H1 (cell line): Measurements from ENCODE around the gene MAML3. TPM values are rescaled to one million over a fixed set of nuclear protein-coding genes. Genes with fewer than 3 reads are reported as not detected.

ENCODE experiments used
- CTCF ChIA-PET: fragments of 300-600 bp; sonication (Branson Sonifier 250); formaldehyde crosslinking; loops from one replicate; lab custom pipeline; 2021; ENCODE audit not compliant: partially characterized antibody; lab: Charles Lee
- POLR2A ChIA-PET: fragments of 300-600 bp; sonication (Branson Sonifier 250); formaldehyde crosslinking; loops from one replicate; lab custom pipeline; 2021; ENCODE audit warnings: inconsistent platforms; ENCODE audit not compliant: partially characterized antibody; lab: Charles Lee
- DNase-seq, 2 experiments: peaks; one replicate each; pipeline versions ENCODE4 v3.0.0 to v3.0.0-alpha.2; 2010 to 2022; ENCODE audit warnings: low spot score in 2 of 2, low read depth in 1 of 2, mixed read lengths in 1 of 2
- FAIRE-seq: peaks from 2 replicates; lab custom pipeline; 2011; peaks lifted over from hg19 to GRCh38; lab: Jason Lieb, UNC
- H2AFZ ChIP-seq: 2 replicates; pipeline ENCODE4 v1.8.1; 2012; ENCODE audit warnings: low read length, inconsistent platforms
- H2AK5ac ChIP-seq: 2 replicates; pipeline ENCODE4 v1.6.1; 2013; ENCODE audit warnings: low read depth, low read length
- H2BK120ac ChIP-seq: replicated peaks from 2 replicates; pipeline ENCODE3; 2013; ENCODE audit warnings: low read depth, low read length, inconsistent platforms
- H2BK12ac ChIP-seq: 2 replicates; pipeline ENCODE4 v1.6.1; 2013; ENCODE audit warnings: low read depth, low read length
- H2BK15ac ChIP-seq: 2 replicates; pipeline ENCODE4 v1.6.1; 2013; ENCODE audit warnings: low read length
- H2BK20ac ChIP-seq: 2 replicates; pipeline ENCODE4 v1.6.1; 2013; ENCODE audit warnings: low read length
- H2BK5ac ChIP-seq: 2 replicates; pipeline ENCODE4 v1.6.1; 2013; ENCODE audit warnings: low read depth, low read length
- H3K14ac ChIP-seq: 2 replicates; pipeline ENCODE4 v1.6.1; 2013; ENCODE audit warnings: inconsistent platforms; ENCODE audit not compliant: insufficient read length
- H3K18ac ChIP-seq: 2 replicates; pipeline ENCODE4 v1.6.1; 2013; ENCODE audit warnings: low read length; ENCODE audit errors: extremely low read depth
- H3K23ac ChIP-seq: 2 replicates; pipeline ENCODE4 v1.6.1; 2013; ENCODE audit warnings: inconsistent platforms; ENCODE audit not compliant: insufficient read length
- H3K23me2 ChIP-seq: 2 replicates; pipeline ENCODE4 v1.6.1; 2013; ENCODE audit warnings: low read depth, low read length
- H3K27ac ChIP-seq: 2 replicates; pipeline ENCODE4 v1.6.1; 2011; ENCODE audit warnings: low read depth, low read length, inconsistent platforms
- H3K27me3 ChIP-seq, 4 experiments: replicated peaks in 1 of 4; 1 replicate in 1 of 4; 2 replicates in 3 of 4; pipeline versions ENCODE4 v1.6.1 to v1.8.1; 2011 to 2013; ENCODE audit warnings: low read length in 3 of 4, mild to moderate bottlenecking in 3 of 4, inconsistent platforms in 2 of 4, mixed read lengths in 2 of 4, moderate library complexity in 1 of 4; ENCODE audit not compliant: control insufficient read depth in 3 of 4, insufficient read depth in 3 of 4; ENCODE audit errors: extremely low read depth in 1 of 4
- H3K36me3 ChIP-seq, 4 experiments: 2 replicates each; pipeline versions ENCODE4 v1.6.1 to v1.8.1; 2011 to 2013; ENCODE audit warnings: mild to moderate bottlenecking in 4 of 4, low read length in 3 of 4, moderate library complexity in 2 of 4, control low read depth in 1 of 4, inconsistent platforms in 1 of 4; ENCODE audit not compliant: insufficient read depth in 4 of 4, control insufficient read depth in 2 of 4
- H3K4ac ChIP-seq: replicated peaks from 2 replicates; pipeline ENCODE3; 2013; ENCODE audit warnings: low read length, low read depth, mixed read lengths, inconsistent platforms; ENCODE audit not compliant: insufficient read length
- H3K4me1 ChIP-seq, 4 experiments: replicated peaks in 1 of 4; 1 replicate in 1 of 4; 2 replicates in 3 of 4; pipeline versions ENCODE4 v1.6.1 to v1.8.1; 2011 to 2013; ENCODE audit warnings: low read length in 3 of 4, inconsistent platforms in 2 of 4, mixed read lengths in 1 of 4; ENCODE audit not compliant: insufficient read depth in 4 of 4, control insufficient read depth in 3 of 4
- H3K4me2 ChIP-seq, 2 experiments: 2 replicates each; pipeline versions ENCODE4 v1.6.1 to v1.8.1; 2011 to 2013; ENCODE audit warnings: low read depth in 2 of 2, low read length in 2 of 2, control low read depth in 1 of 2, inconsistent platforms in 1 of 2, mild to moderate bottlenecking in 1 of 2; ENCODE audit not compliant: insufficient read depth in 1 of 2
- H3K4me3 ChIP-seq, 4 experiments: fragments of 200-600, 300-600 bp in 1 of 4; sonication (generic), shearing (Covaris generic), sonication (Bioruptor Twin) in 1 of 4; 2 replicates each; pipeline versions ENCODE4 v1.5.1 to v1.8.1; 2011 to 2016; ENCODE audit warnings: low read length in 4 of 4, low read depth in 3 of 4, control low read depth in 2 of 4, inconsistent platforms in 2 of 4, mild to moderate bottlenecking in 2 of 4, mixed read lengths in 1 of 4, moderate library complexity in 1 of 4; ENCODE audit not compliant: insufficient read depth in 2 of 4; ENCODE audit errors: extremely low read depth in 1 of 4
- H3K56ac ChIP-seq: replicated peaks from 2 replicates; pipeline ENCODE3; 2013; ENCODE audit warnings: low read depth, mild to moderate bottlenecking, mixed read lengths, low read length, inconsistent platforms; ENCODE audit not compliant: insufficient read length
- H3K79me1 ChIP-seq: 2 replicates; pipeline ENCODE4 v1.6.1; 2013; ENCODE audit warnings: low read depth, low read length, control low read depth
- H3K79me2 ChIP-seq, 2 experiments: 2 replicates each; pipeline versions ENCODE4 v1.6.1 to v1.8.1; 2012 to 2013; ENCODE audit warnings: low read length in 2 of 2, mild to moderate bottlenecking in 2 of 2, inconsistent platforms in 1 of 2; ENCODE audit not compliant: insufficient read depth in 2 of 2, control insufficient read depth in 1 of 2
- H3K9ac ChIP-seq, 4 experiments: replicated peaks in 1 of 4; 1 replicate in 1 of 4; 2 replicates in 3 of 4; pipeline versions ENCODE4 v1.6.1 to v1.8.1; 2011 to 2013; ENCODE audit warnings: low read depth in 3 of 4, low read length in 3 of 4, control low read depth in 2 of 4, mild to moderate bottlenecking in 2 of 4, moderate library complexity in 2 of 4, inconsistent platforms in 1 of 4; ENCODE audit errors: extremely low read depth in 1 of 4
- H3K9me3 ChIP-seq, 2 experiments: 2 replicates each; pipeline versions ENCODE4 v1.6.1 to v1.8.1; 2012 to 2013; ENCODE audit warnings: mild to moderate bottlenecking in 2 of 2, moderate library complexity in 2 of 2, control low read depth in 1 of 2, inconsistent platforms in 1 of 2, low read depth in 1 of 2, low read length in 1 of 2, mixed read lengths in 1 of 2; ENCODE audit not compliant: insufficient read depth in 2 of 2
- H4K20me1 ChIP-seq, 2 experiments: replicated peaks in 1 of 2; 2 replicates each; pipeline versions ENCODE3 to v1.8.1; 2011 to 2013; ENCODE audit warnings: inconsistent platforms in 2 of 2, low read length in 2 of 2, mild to moderate bottlenecking in 1 of 2; ENCODE audit not compliant: insufficient read depth in 2 of 2, control insufficient read depth in 1 of 2
- H4K5ac ChIP-seq: 2 replicates; pipeline ENCODE4 v1.6.1; 2013; ENCODE audit warnings: low read length, low read depth, mixed read lengths, inconsistent platforms; ENCODE audit not compliant: insufficient read length
- H4K8ac ChIP-seq: 2 replicates; pipeline ENCODE4 v1.8.0; 2013; ENCODE audit warnings: mild to moderate bottlenecking, moderate library complexity, low read length, inconsistent platforms; ENCODE audit not compliant: insufficient read depth; ENCODE audit errors: extremely low read depth
- H4K91ac ChIP-seq: replicated peaks from 2 replicates; pipeline ENCODE3; 2013; ENCODE audit warnings: low read length, mixed read lengths, inconsistent platforms; ENCODE audit not compliant: insufficient read length
- BRCA1 ChIP-seq: IDR thresholded peaks from 2 replicates; pipeline ENCODE4 v1.6.1; 2012; ENCODE audit warnings: low read depth, low read length, improper control_type of control experiment
- CBX5 ChIP-seq: fragments of 300-800, 300-1000 bp; sonication (generic); IDR thresholded peaks from 2 replicates; pipeline ENCODE4 v1.7.1; 2016; ENCODE audit warnings: antibody characterized with exemption, low read length, low read depth
- CHD1 ChIP-seq: IDR thresholded peaks from 2 replicates; pipeline ENCODE4 v1.6.1; 2012; ENCODE audit warnings: low read depth, low read length, improper control_type of control experiment
- EZH2 ChIP-seq: fragments of 200-600 bp; sonication (generic); IDR thresholded peaks from 2 replicates; pipeline ENCODE4 v1.7.1; 2012; ENCODE audit warnings: low read depth, mild to moderate bottlenecking, moderate library complexity, low read length, inconsistent platforms; ENCODE audit not compliant: severe bottlenecking
- HDAC2 ChIP-seq, 2 experiments: fragments of 300-600 bp in 1 of 2; sonication (generic) in 1 of 2; IDR thresholded peaks; 2 replicates each; pipeline ENCODE4 v1.6.1; 2011 to 2012; ENCODE audit warnings: low read depth in 2 of 2, low read length in 2 of 2, mild to moderate bottlenecking in 2 of 2, moderate library complexity in 2 of 2, borderline replicate concordance in 1 of 2, inconsistent platforms in 1 of 2
- MAFK ChIP-seq: IDR thresholded peaks from 2 replicates; pipeline ENCODE4 v1.6.1; 2012; ENCODE audit warnings: low read depth, mild to moderate bottlenecking, improper control_type of control experiment, low read length
- NANOG ChIP-seq: IDR thresholded peaks from 2 replicates; pipeline ENCODE4 v1.6.1; 2011; ENCODE audit warnings: low read length, low read depth, mild to moderate bottlenecking, inconsistent platforms; ENCODE audit not compliant: insufficient read depth, poor library complexity, severe bottlenecking
- POU5F1 ChIP-seq: IDR thresholded peaks from 2 replicates; pipeline ENCODE4 v1.6.1; 2011; ENCODE audit warnings: low read depth, mild to moderate bottlenecking, low read length, moderate library complexity
- RXRA ChIP-seq: IDR thresholded peaks from 2 replicates; pipeline ENCODE4 v1.6.1; 2011; ENCODE audit warnings: low read depth, mild to moderate bottlenecking, low read length, moderate library complexity; ENCODE audit not compliant: insufficient read depth
- SIX5 ChIP-seq: IDR thresholded peaks from 2 replicates; pipeline ENCODE4 v1.6.1; 2011; ENCODE audit warnings: mild to moderate bottlenecking, low read depth, low read length
- YY1 ChIP-seq: IDR thresholded peaks from 2 replicates; pipeline ENCODE4 v1.6.1; 2011; ENCODE audit warnings: low read depth, mild to moderate bottlenecking, low read length
- ZNF274 ChIP-seq: IDR thresholded peaks from 2 replicates; pipeline ENCODE4 v1.7.0; 2012; ENCODE audit warnings: low read length, borderline replicate concordance; ENCODE audit errors: extremely low read depth
- WGBS, 2 experiments: shearing (Covaris generic) in 1 of 2; methylation state at CpG; one replicate each; pipeline versions ENCODE4 v1.1.6 to v1.1.7; 2013 to 2015; ENCODE audit warnings: low lambda C conversion rate in 2 of 2, mixed read lengths in 2 of 2, inconsistent platforms in 1 of 2, low coverage in 1 of 2, missing lambda C conversion rate in 1 of 2; ENCODE audit not compliant: insufficient replicate concordance in 2 of 2, insufficient coverage in 1 of 2, insufficient read length in 1 of 2; ENCODE audit errors: extremely low coverage in 1 of 2, missing lambda C conversion rate in 1 of 2; 5-methylcytosine and 5-hydroxymethylcytosine counted together
- polyA plus RNA-seq, 7 experiments: library from polyadenylated mRNA; depleted of rRNA in 3 of 7; stranded (reverse) in 5 of 7; unstranded in 2 of 7; fragments of >200 nt in 5 of 7; fragments of 200-250 nt in 2 of 7; gene quantifications; 1 replicate in 5 of 7; 2 replicates in 1 of 7; 4 replicates in 1 of 7; pipeline versions ENCODE4 v1.2.1 to v1.2.3, GENCODE V29; 2011 to 2013; ENCODE audit warnings: missing spikeins in 2 of 7, mixed read lengths in 2 of 7
- total RNA-seq: library from RNA; stranded (reverse); fragmentation: NEBNext Ultra II Directional; extraction: Animal tissue kit (Norgen Biotek cat#: 25700); gene quantifications from 2 replicates; pipeline ENCODE4 v1.2.1, GENCODE V29; 2021
- TF ChIP-seq, protein P1 (sequence below): IDR thresholded peaks from 2 replicates; pipeline ENCODE4 v1.6.1; 2012; ENCODE audit warnings: inconsistent platforms
- TF ChIP-seq, protein P2 (sequence below): IDR thresholded peaks from 2 replicates; pipeline ENCODE4 v1.6.1; 2011; ENCODE audit warnings: low read depth, mild to moderate bottlenecking, low read length; ENCODE audit not compliant: insufficient read depth

MAML3 gene
- total and polyA plus RNA-seq, 2 of the 8 experiments (the other 6 are each of a cell fraction or from before 2014, with no cell fraction given) = 2.1 to 5.7 TPM

DNA sequence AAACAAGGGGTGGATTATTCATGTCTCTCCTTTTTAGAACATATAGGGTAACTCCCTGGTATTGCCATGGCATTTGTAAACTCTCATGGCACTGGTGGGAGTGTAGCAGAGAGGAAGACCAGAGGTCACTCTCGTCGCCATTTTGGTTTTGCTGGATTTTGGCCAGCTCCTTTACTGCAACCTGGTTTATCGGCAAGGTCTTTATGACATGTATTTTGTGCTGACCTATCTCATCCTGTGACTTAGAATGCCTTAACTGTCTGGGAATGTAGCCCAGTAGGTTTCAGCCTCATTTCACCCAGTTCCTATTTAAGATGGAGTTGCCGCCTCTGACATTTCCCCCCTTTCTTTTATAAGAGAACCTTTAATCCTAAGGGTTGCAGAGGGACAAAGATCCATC lies 442.5 kb downstream of the MAML3 start:
- H3K4ac ChIP-seq = no peak overlapping the region
- no peak overlapping the region for H4K8ac ChIP-seq
- H3K56ac ChIP-seq = no peak overlapping the region
- H3K14ac ChIP-seq = no peak overlapping the region
- no peak overlapping the region for H3K9ac ChIP-seq
- no peaks in the 10 kb centered on the region for H3K23me2 ChIP-seq
- H2BK15ac ChIP-seq = no peak overlapping the region
- DNase-seq (no peak), FAIRE-seq (no peak)
- H3K27ac ChIP-seq = no peak overlapping the region
- H2AK5ac ChIP-seq = no peak overlapping the region
- H3K27me3 ChIP-seq = peaks cover 10 to 39% (median 27%) of the 10 kb centered on the region in 4 experiments
- no peak overlapping the region for H2BK5ac ChIP-seq
- ChIA-PET CTCF (interaction anchor here (0.6 to 5.5 kb wide), 4 partner anchors 12 to 151 kb away, joined by 3 to 32 read pairs (median 3); no protein-coding TSS in a partner anchor), POLR2A (no interaction called here)
- no peaks in the 10 kb centered on the region for H3K79me1 ChIP-seq
- WGBS, 2 experiments = 84% methylated on average over 4 of the region's 4 CpGs; no CpG with 5 or more reads in 1 of the 2 experiments
- H2BK120ac ChIP-seq = no peak overlapping the region
- H3K79me2 ChIP-seq = no peaks in the 10 kb centered on the region
- no peaks in the 10 kb centered on the region for H4K20me1 ChIP-seq
- no peak overlapping the region for H3K4me3 ChIP-seq
- H3K36me3 ChIP-seq = no peaks in the 10 kb centered on the region
- H2AFZ ChIP-seq = no peak overlapping the region
- no peaks in the 10 kb centered on the region for H3K4me1 ChIP-seq
- no peak overlapping the region for H3K23ac ChIP-seq
- no peak overlapping the region for H2BK20ac ChIP-seq
- H4K5ac ChIP-seq = no peak overlapping the region
- H4K91ac ChIP-seq = no peak overlapping the region
- H3K9me3 ChIP-seq = no peaks in the 10 kb centered on the region
- H3K4me2 ChIP-seq = no peak overlapping the region
- H2BK12ac ChIP-seq = no peak overlapping the region
- TF ChIP-seq HDAC2 (IDR thresholded peaks at IDR 0.05; ENCODE audit: borderline replicate concordance in 1 of 2, low read depth in 2 of 2, low read length in 2 of 2) (no peak), POU5F1 (no peak), MAFK (no peak), SIX5 (no peak), YY1 (no peak), EZH2 (no peak), ZNF274 (no peak), NANOG (no peak), CBX5 (no peak), CHD1 (no peak), BRCA1 (no peak), RXRA (no peak)
- TF ChIP-seq, protein P1, sequence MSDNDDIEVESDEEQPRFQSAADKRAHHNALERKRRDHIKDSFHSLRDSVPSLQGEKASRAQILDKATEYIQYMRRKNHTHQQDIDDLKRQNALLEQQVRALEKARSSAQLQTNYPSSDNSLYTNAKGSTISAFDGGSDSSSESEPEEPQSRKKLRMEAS = no peak
- TF ChIP-seq, protein P2, sequence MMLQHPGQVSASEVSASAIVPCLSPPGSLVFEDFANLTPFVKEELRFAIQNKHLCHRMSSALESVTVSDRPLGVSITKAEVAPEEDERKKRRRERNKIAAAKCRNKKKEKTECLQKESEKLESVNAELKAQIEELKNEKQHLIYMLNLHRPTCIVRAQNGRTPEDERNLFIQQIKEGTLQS = no peak
- no peak overlapping the region for H3K18ac ChIP-seq
